ENCODE data around the gene EIF3CL. TPM values are rescaled to one million over a fixed set of nuclear protein-coding genes. Genes with fewer than 3 reads are reported as not detected.
"Not testable (repeated sequence)": the region's sequence is repeated elsewhere in the genome, so short reads cannot be mapped to it uniquely, and the experiment has no call there.

The EIF3CL gene
- total RNA-seq, 2 donors from 2014 or later = 155 to 261 TPM

DNA sequence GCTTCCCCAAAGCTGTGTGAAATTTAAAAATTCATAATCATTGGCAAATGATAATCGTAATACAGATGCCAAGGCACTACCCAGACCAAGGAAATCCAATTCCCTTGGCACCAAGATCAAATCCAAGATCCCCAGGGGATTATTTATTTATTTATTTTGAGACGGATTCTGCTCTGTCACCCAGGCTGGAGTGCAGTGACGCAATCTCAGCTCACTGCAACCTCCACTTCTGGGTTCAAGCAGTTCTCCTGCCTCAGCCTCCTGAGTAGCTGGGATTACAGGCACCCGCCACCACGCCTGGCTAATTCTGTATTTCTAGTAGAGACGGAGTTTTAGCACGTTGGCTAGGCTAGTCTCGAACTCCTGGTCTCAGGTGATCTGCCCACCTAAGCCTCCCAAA lies 68.0 kb downstream of the EIF3CL start:
- H3K36me3 ChIP-seq; H3K27me3 ChIP-seq (replicated peaks; ENCODE audit: insufficient read depth); DNase-seq (ENCODE audit: low spot score); intact Hi-C loops (cut with DNase I); H3K9me3 ChIP-seq; H3K27ac ChIP-seq; H3K4me1 ChIP-seq (replicated peaks); H3K4me3 ChIP-seq: not testable (repeated sequence)
- WGBS = 93% methylated on average over 8 of the region's 8 CpGs

DNA sequence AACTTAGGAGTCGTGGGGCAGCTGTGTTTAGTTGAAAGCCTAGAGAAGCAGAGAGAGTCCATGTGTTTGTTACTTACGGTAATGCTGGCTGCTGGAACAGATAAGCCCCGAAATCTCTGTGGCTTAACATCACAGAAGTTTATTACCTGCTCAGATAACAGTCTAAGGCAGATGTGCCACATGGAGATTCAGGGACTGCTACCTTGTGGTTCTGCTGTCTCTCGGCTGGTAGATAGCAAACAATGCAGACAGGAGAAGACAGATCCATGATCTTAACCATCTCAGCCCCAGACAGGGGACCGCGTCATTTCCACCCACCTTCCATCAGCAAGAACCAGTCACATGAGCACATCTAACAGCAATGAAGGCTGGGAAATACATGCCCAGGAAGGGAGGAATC lies 71.0 kb downstream of the EIF3CL start:
- H3K4me3 ChIP-seq; H3K27me3 ChIP-seq (replicated peaks; ENCODE audit: insufficient read depth); H3K27ac ChIP-seq; DNase-seq (ENCODE audit: low spot score); intact Hi-C loops (cut with DNase I); H3K4me1 ChIP-seq (replicated peaks); H3K36me3 ChIP-seq; H3K9me3 ChIP-seq: not testable (repeated sequence)
- WGBS = 79% methylated on average over 6 of the region's 6 CpGs

DNA sequence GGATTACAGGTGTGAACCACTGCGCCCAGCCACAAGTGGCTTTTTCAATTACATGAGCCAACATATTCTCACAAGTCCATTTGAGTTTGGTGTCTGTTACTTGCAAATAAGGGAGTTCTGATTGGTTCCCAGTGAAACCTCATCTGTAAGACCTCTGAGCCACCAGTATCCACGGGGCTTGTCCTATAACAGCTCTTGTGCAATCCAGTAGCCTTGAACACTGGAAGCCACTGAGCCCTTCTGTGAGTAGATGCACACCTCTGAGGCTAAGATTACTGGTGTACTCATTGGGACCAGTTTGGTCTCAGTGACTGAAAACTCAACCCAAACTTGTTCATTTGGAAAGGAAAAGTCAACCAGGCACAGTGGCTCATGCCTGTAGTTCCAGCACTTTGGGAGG lies 72.7 kb downstream of the EIF3CL start:
- H3K27me3 ChIP-seq (replicated peaks; ENCODE audit: insufficient read depth); H3K4me1 ChIP-seq (replicated peaks); H3K4me3 ChIP-seq; H3K9me3 ChIP-seq; DNase-seq (ENCODE audit: low spot score); intact Hi-C loops (cut with DNase I); H3K27ac ChIP-seq; H3K36me3 ChIP-seq: not testable (repeated sequence)
- 69% methylated on average over 2 of the region's 2 CpGs for WGBS

DNA sequence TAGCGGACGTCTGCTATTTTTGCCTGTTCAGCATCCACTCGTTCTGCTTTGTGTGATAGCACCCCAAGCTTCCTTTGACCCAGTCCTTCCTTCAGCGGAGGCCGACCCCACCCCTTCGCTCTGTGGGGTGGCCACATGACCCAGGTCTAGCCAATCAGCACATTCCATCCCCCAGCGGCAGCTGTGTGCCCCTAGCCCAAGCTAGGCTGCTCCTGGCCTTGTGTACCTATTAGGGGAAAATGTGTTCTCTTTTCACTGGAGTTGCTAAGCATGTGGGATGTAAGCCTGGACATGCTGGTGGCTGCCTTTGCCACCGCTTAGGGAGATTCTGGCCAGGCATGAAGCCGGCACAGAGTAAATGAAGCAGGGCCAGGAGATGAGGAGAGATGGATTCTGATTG lies 73.4 kb downstream of the EIF3CL start:
- intact Hi-C loops (cut with DNase I); H3K9me3 ChIP-seq; H3K27me3 ChIP-seq (replicated peaks; ENCODE audit: insufficient read depth); H3K27ac ChIP-seq; H3K4me3 ChIP-seq; H3K36me3 ChIP-seq; H3K4me1 ChIP-seq (replicated peaks): not testable (repeated sequence)
- WGBS = 27% methylated on average over 9 of the region's 9 CpGs
- DNase-seq (ENCODE audit: low spot score) = peak; percentile 2

Small RNAs within 50 kb of the gene (microRNA-seq; reads per million reads assigned to microRNA genes)
- gene MIR6862-1 = not detected

Small RNAs within 50 kb of the gene (small RNA-seq; reads per million reads assigned to genes)
- gene AC138904.2 (0 reads per million in 2 donors), gene MIR6862-1 (0 reads per million in 2 donors)

Other genes with a start within 250 kb of the EIF3CL start
- 100 to 1,000 TPM in 1 of 2 donors, 10 to 100 TPM in 1; 51.1 to 145 TPM for gene XPO6, start 191.9 kb downstream of the EIF3CL start, total RNA-seq
- 1 to 10 TPM; 5.8 to 8.1 TPM for gene SBK1, start 111.3 kb downstream of the EIF3CL start, total RNA-seq
- 1 to 10 TPM; 2.7 to 3.1 TPM for gene NPIPB6, start 40.3 kb downstream of the EIF3CL start, total RNA-seq
- not detected for gene NPIPB7, start 68.5 kb upstream of the EIF3CL start, total RNA-seq
- gene CLN3, start 88.2 kb upstream of the EIF3CL start, total RNA-seq = 10 to 100 TPM; 30.6 to 47.3 TPM
- gene APOBR, start 90.8 kb upstream of the EIF3CL start, total RNA-seq = 1 to 10 TPM; 1.3 to 3.4 TPM
- not detected for gene IL27, start 103.0 kb upstream of the EIF3CL start, total RNA-seq
- 100 to 1,000 TPM in 1 of 2 donors, 10 to 100 TPM in 1; 79.6 to 107 TPM for gene NUPR1, start 135.1 kb upstream of the EIF3CL start, total RNA-seq
- gene SGF29, start 150.1 kb upstream of the EIF3CL start, total RNA-seq = 10 to 100 TPM; 32.2 to 59.7 TPM
- gene SULT1A2, start 193.2 kb upstream of the EIF3CL start, total RNA-seq = 1 to 10 TPM in 1 of 2 donors, under 1 TPM in 1; 0.96 to 3.1 TPM
- 10 to 100 TPM; 17.6 to 21.5 TPM for gene SULT1A1, start 206.2 kb upstream of the EIF3CL start, total RNA-seq
- 1 to 10 TPM in 1 of 2 donors, not detected in 1; 6.0 TPM for gene NPIPB8, start 234.2 kb upstream of the EIF3CL start, total RNA-seq